22Rv1 (cell line): Measurements from ENCODE around the gene TM9SF2.

ENCODE experiments used
- H3K27ac ChIP-seq: fragments of 450-650 bp; 2 replicates; pipeline ENCODE4 v1.5.1; 2017
- CTCF ChIP-seq: fragments of 450-650 bp; IDR thresholded peaks from 2 replicates; pipeline ENCODE4 v1.5.1; 2017; ENCODE audit warnings: mild to moderate bottlenecking
- ZFX ChIP-seq: fragments of 450-650 bp; IDR thresholded peaks from 2 replicates; pipeline ENCODE4 v1.6.1; 2017; ENCODE audit warnings: antibody characterized with exemption, borderline replicate concordance

The TM9SF2 gene

GRCh38 chr13:99608345-99608744 lies 107.1 kb downstream of the TM9SF2 start:
- H3K27ac ChIP-seq = no peak overlapping the region
- TF ChIP-seq ZFX (no peak), CTCF (no peak)

- TF ChIP-seq ZFX = no peak
- 0 out of 2 replicates have a peak, but pooled peaks have one; percentile 12 for TF ChIP-seq CTCF
- H3K27ac ChIP-seq = no peak overlapping the region
Measured at GRCh38 chr13:99610702-99611289, 109.5 kb downstream of the TM9SF2 start.
